Trophoblast cell (in vitro differentiated cells and primary cell): ENCODE data around the gene FGB. TPM values are rescaled to one million over a fixed set of nuclear protein-coding genes. Genes with fewer than 3 reads are reported as not detected.

ENCODE experiments used
- DNase-seq, 2 donors: peaks; one replicate each; pipeline ENCODE4 v3.0.0-alpha.2; 2016
- H2AFZ ChIP-seq: 2 replicates; pipeline ENCODE4 v1.6.1; 2013; ENCODE audit warnings: low read length, moderate library complexity, mild to moderate bottlenecking; ENCODE audit not compliant: insufficient read depth, poor library complexity
- H2AK5ac ChIP-seq: 2 replicates; pipeline ENCODE4 v1.6.1; 2013; ENCODE audit warnings: mild to moderate bottlenecking, low read length
- H2BK120ac ChIP-seq: 2 replicates; pipeline ENCODE4 v1.6.1; 2013; ENCODE audit warnings: low read length, mild to moderate bottlenecking, moderate library complexity; ENCODE audit not compliant: insufficient read depth, poor library complexity
- H2BK12ac ChIP-seq: 2 replicates; pipeline ENCODE4 v1.6.1; 2013; ENCODE audit warnings: mild to moderate bottlenecking, low read length, moderate library complexity
- H2BK5ac ChIP-seq: 2 replicates; pipeline ENCODE4 v1.6.1; 2013; ENCODE audit warnings: low read length, low read depth, moderate library complexity, mild to moderate bottlenecking; ENCODE audit not compliant: poor library complexity
- H3K14ac ChIP-seq: 2 replicates; pipeline ENCODE4 v1.6.1; 2013; ENCODE audit warnings: mild to moderate bottlenecking, low read length
- H3K18ac ChIP-seq: 2 replicates; pipeline ENCODE4 v1.6.1; 2013; ENCODE audit warnings: mild to moderate bottlenecking, low read length
- H3K23ac ChIP-seq: 2 replicates; pipeline ENCODE4 v1.6.1; 2013; ENCODE audit warnings: low read length
- H3K27ac ChIP-seq: 2 replicates; pipeline ENCODE4 v1.5.1; 2013; ENCODE audit warnings: low read depth, mild to moderate bottlenecking, inconsistent platforms, low read length, moderate library complexity
- H3K27me3 ChIP-seq: 2 replicates; pipeline ENCODE4 v1.6.1; 2013; ENCODE audit warnings: inconsistent platforms, mild to moderate bottlenecking, low read length, moderate library complexity; ENCODE audit not compliant: insufficient read depth
- H3K36me3 ChIP-seq, 2 experiments: 1 replicate in 1 of 2; 2 replicates in 1 of 2; pipeline ENCODE4 v1.6.1; 2013; ENCODE audit warnings: low read length in 2 of 2, mild to moderate bottlenecking in 2 of 2, moderate library complexity in 1 of 2; ENCODE audit not compliant: insufficient read depth in 2 of 2, control insufficient read depth in 1 of 2
- H3K4ac ChIP-seq: 2 replicates; pipeline ENCODE4 v1.6.1; 2013; ENCODE audit warnings: low read depth, mild to moderate bottlenecking, low read length, moderate library complexity
- H3K4me1 ChIP-seq, 2 experiments: 1 replicate in 1 of 2; 2 replicates in 1 of 2; pipeline ENCODE4 v1.6.1; 2013; ENCODE audit warnings: low read length in 2 of 2, mild to moderate bottlenecking in 2 of 2, moderate library complexity in 1 of 2; ENCODE audit not compliant: insufficient read depth in 2 of 2, control insufficient read depth in 1 of 2
- H3K4me2 ChIP-seq: 2 replicates; pipeline ENCODE4 v1.6.1; 2013; ENCODE audit warnings: inconsistent platforms, mild to moderate bottlenecking, low read length, moderate library complexity
- H3K4me3 ChIP-seq: 2 replicates; pipeline ENCODE4 v1.5.1; 2013; ENCODE audit warnings: mild to moderate bottlenecking, low read depth, low read length, inconsistent platforms
- H3K79me1 ChIP-seq: one replicate; pipeline ENCODE4 v1.6.1; 2013; ENCODE audit warnings: low read length
- H3K79me2 ChIP-seq: 2 replicates; pipeline ENCODE4 v1.6.1; 2013; ENCODE audit warnings: low read length, mild to moderate bottlenecking; ENCODE audit not compliant: control insufficient read depth, insufficient read depth, poor library complexity
- H3K9ac ChIP-seq: 2 replicates; pipeline ENCODE4 v1.6.1; 2013; ENCODE audit warnings: mild to moderate bottlenecking, low read length
- H3K9me3 ChIP-seq: 2 replicates; pipeline ENCODE4 v1.6.1; 2013; ENCODE audit warnings: low read depth, mild to moderate bottlenecking, control low read depth, inconsistent platforms, low read length; ENCODE audit not compliant: insufficient read depth
- H4K12ac ChIP-seq: 2 replicates; pipeline ENCODE4 v1.6.1; 2013; ENCODE audit warnings: low read depth, mild to moderate bottlenecking, low read length, moderate library complexity
- H4K8ac ChIP-seq: 2 replicates; pipeline ENCODE4 v1.6.1; 2013; ENCODE audit warnings: low read depth, mild to moderate bottlenecking, low read length, moderate library complexity
- H4K91ac ChIP-seq: one replicate; pipeline ENCODE4 v1.6.1; 2013; ENCODE audit warnings: low read depth, mild to moderate bottlenecking, low read length, moderate library complexity
- WGBS: extraction: QIAGEN DNeasy Blood & Tissue Kit; methylation state at CpG from one replicate; pipeline ENCODE4 v1.1.7; 2013; ENCODE audit warnings: missing lambda C conversion rate; ENCODE audit not compliant: insufficient read length, insufficient coverage; ENCODE audit errors: extremely low coverage; 5-methylcytosine and 5-hydroxymethylcytosine counted together
- polyA plus RNA-seq: library from polyadenylated mRNA; stranded (reverse); fragments of 200-250 nt; gene quantifications from 2 replicates; pipeline ENCODE4 v1.2.3, GENCODE V29; 2013

FGB gene
- polyA plus RNA-seq: 0.03 TPM in 1 of 2 replicates, not detected in the other

- H3K36me3 ChIP-seq: no peaks in the 10 kb centered on the region
- H3K4me3 ChIP-seq: no peak within 1 kb of the TSS
- H3K9me3 ChIP-seq: no peaks in the 10 kb centered on the region
- no peaks in the 10 kb centered on the region for H3K79me2 ChIP-seq
- no CpG with 5 or more reads among the region's 2 CpGs for WGBS
- no peak within 1 kb of the TSS for H3K14ac ChIP-seq
- no peak within 1 kb of the TSS for H3K23ac ChIP-seq
- H3K4me1 ChIP-seq: no peaks in the 10 kb centered on the region
- no peak for DNase-seq
- H4K8ac ChIP-seq: no peak within 1 kb of the TSS
- no peak within 1 kb of the TSS for H3K4ac ChIP-seq
- no peak within 1 kb of the TSS for H2BK12ac ChIP-seq
- H2AFZ ChIP-seq: no peak within 1 kb of the TSS
- no peak within 1 kb of the TSS for H2AK5ac ChIP-seq
- H4K12ac ChIP-seq: no peak within 1 kb of the TSS
- no peak within 1 kb of the TSS for H3K4me2 ChIP-seq
- no peak within 1 kb of the TSS for H3K18ac ChIP-seq
- H3K27me3 ChIP-seq: no peaks in the 10 kb centered on the region
- no peak within 1 kb of the TSS for H2BK120ac ChIP-seq
- no peak within 1 kb of the TSS for H3K9ac ChIP-seq
- H3K79me1 ChIP-seq: no peaks in the 10 kb centered on the region
- H2BK5ac ChIP-seq: no peak within 1 kb of the TSS
- no peak within 1 kb of the TSS for H3K27ac ChIP-seq
- no peak within 1 kb of the TSS for H4K91ac ChIP-seq
Measured at GRCh38 chr4:154562697-154563254, at the start of gene FGB. Gene FGB, plus strand, starts transcription at chr4:154563011. Its CDS starts 8 bp downstream, at chr4:154563019.

- no peak overlapping the region for H3K4ac ChIP-seq
- H3K27me3 ChIP-seq: no peaks in the 10 kb centered on the region
- no peak overlapping the region for H2AK5ac ChIP-seq
- H3K9ac ChIP-seq: no peak overlapping the region
- H3K27ac ChIP-seq: no peak overlapping the region
- H2AFZ ChIP-seq: no peak overlapping the region
- no peaks in the 10 kb centered on the region for H3K79me1 ChIP-seq
- no peak overlapping the region for H4K91ac ChIP-seq
- H2BK12ac ChIP-seq: no peak overlapping the region
- no peak overlapping the region for H4K12ac ChIP-seq
- no peaks in the 10 kb centered on the region for H3K79me2 ChIP-seq
- no CpG with 5 or more reads among the region's 1 CpG for WGBS
- no peak overlapping the region for H3K4me2 ChIP-seq
- no peak overlapping the region for H3K23ac ChIP-seq
- H3K14ac ChIP-seq: no peak overlapping the region
- no peak overlapping the region for H3K18ac ChIP-seq
- H3K4me3 ChIP-seq: no peak overlapping the region
- no peak overlapping the region for H4K8ac ChIP-seq
- H3K9me3 ChIP-seq: no peaks in the 10 kb centered on the region
- no peak for DNase-seq
- no peak overlapping the region for H2BK120ac ChIP-seq
- no peaks in the 10 kb centered on the region for H3K4me1 ChIP-seq
- peaks cover 0 to 1% of the 10 kb centered on the region in 2 experiments for H3K36me3 ChIP-seq
- no peak overlapping the region for H2BK5ac ChIP-seq
Measured at GRCh38 chr4:154516318-154517029, 46.3 kb upstream of the FGB start.

GRCh38 chr4:154517591-154517990 lies 45.2 kb upstream of the FGB start:
- no peak overlapping the region for H3K9ac ChIP-seq
- H3K36me3 ChIP-seq: peaks cover 0 to 1% of the 10 kb centered on the region in 2 experiments
- no peaks in the 10 kb centered on the region for H3K9me3 ChIP-seq
- no peak for DNase-seq
- no peak overlapping the region for H4K8ac ChIP-seq
- H4K12ac ChIP-seq: no peak overlapping the region
- no peaks in the 10 kb centered on the region for H3K79me1 ChIP-seq
- H3K14ac ChIP-seq: no peak overlapping the region
- no peak overlapping the region for H2AFZ ChIP-seq
- no peak overlapping the region for H4K91ac ChIP-seq
- H2AK5ac ChIP-seq: no peak overlapping the region
- no peak overlapping the region for H2BK12ac ChIP-seq
- H2BK5ac ChIP-seq: no peak overlapping the region
- no peak overlapping the region for H3K4me3 ChIP-seq
- H3K79me2 ChIP-seq: no peaks in the 10 kb centered on the region
- H3K4ac ChIP-seq: no peak overlapping the region
- no CpG with 5 or more reads among the region's 4 CpGs for WGBS
- H2BK120ac ChIP-seq: no peak overlapping the region
- H3K4me1 ChIP-seq: no peaks in the 10 kb centered on the region
- no peak overlapping the region for H3K27ac ChIP-seq
- H3K27me3 ChIP-seq: no peaks in the 10 kb centered on the region
- no peak overlapping the region for H3K23ac ChIP-seq
- H3K4me2 ChIP-seq: no peak overlapping the region
- no peak overlapping the region for H3K18ac ChIP-seq

GRCh38 chr4:154519214-154519613 lies 43.6 kb upstream of the FGB start:
- H4K91ac ChIP-seq: no peak overlapping the region
- no peak overlapping the region for H3K27ac ChIP-seq
- no peak overlapping the region for H3K14ac ChIP-seq
- no peaks in the 10 kb centered on the region for H3K9me3 ChIP-seq
- H2AK5ac ChIP-seq: no peak overlapping the region
- H3K79me1 ChIP-seq: no peaks in the 10 kb centered on the region
- WGBS: no CpG with 5 or more reads among the region's 4 CpGs
- H4K12ac ChIP-seq: no peak overlapping the region
- H3K4me2 ChIP-seq: no peak overlapping the region
- H3K4me1 ChIP-seq: no peaks in the 10 kb centered on the region
- no peak overlapping the region for H3K23ac ChIP-seq
- H2BK12ac ChIP-seq: no peak overlapping the region
- H3K27me3 ChIP-seq: no peaks in the 10 kb centered on the region
- H2BK5ac ChIP-seq: no peak overlapping the region
- no peak overlapping the region for H3K18ac ChIP-seq
- H3K79me2 ChIP-seq: no peaks in the 10 kb centered on the region
- no peak for DNase-seq
- H3K9ac ChIP-seq: no peak overlapping the region
- H2BK120ac ChIP-seq: no peak overlapping the region
- H2AFZ ChIP-seq: no peak overlapping the region
- no peak overlapping the region for H3K4me3 ChIP-seq
- peaks cover 0 to 1% of the 10 kb centered on the region in 2 experiments for H3K36me3 ChIP-seq
- no peak overlapping the region for H3K4ac ChIP-seq
- no peak overlapping the region for H4K8ac ChIP-seq
